Measurements from ENCODE around the gene PHF2.

GRCh38 chr9:93577975-93578682 is 1.7 kb downstream of the PHF2 start:
- TF ChIP-seq EZH2 (IDR thresholded peaks at IDR 0.05; ENCODE audit: insufficient read depth, poor library complexity, severe bottlenecking) (no peak), EZH2phosphoT487 (IDR thresholded peaks at IDR 0.05; ENCODE audit: insufficient read depth, low read depth) (no peak)
